Measurements from ENCODE around the gene LCE5A.
"Not testable (repeated sequence)": the region's sequence is repeated elsewhere in the genome, so short reads cannot be mapped to it uniquely, and the experiment has no call there.

Gene LCE5A

DNA sequence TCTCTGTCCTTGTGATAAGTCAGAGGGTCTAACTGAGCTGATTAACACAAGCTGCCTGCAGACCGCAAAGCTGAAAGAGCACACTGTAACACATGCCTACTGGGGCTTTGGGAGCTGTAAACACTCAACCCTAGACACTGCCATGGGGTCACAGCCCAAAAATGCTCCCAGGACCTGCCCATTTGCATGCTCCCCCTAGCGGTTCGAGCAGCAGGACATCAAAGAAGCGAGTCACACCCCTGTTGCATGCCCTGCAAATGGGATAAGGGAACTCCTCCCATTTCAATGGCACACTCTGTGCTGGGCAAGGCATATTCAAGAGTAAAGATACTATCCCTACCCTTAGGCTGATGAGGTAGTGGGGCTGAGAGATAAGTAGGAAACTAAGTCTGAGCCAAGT, 33.2 kb downstream of the LCE5A start:
- Histone ChIP-seq H3K27ac (ENCODE audit: low read depth in 2 of 2, low read length in 2 of 2) (no peak overlapping the region), H3K4me3 (ENCODE audit: low read length in 2 of 2) (no peak overlapping the region), H3K36me3 (ENCODE audit: control insufficient read depth in 2 of 2, insufficient read depth in 2 of 2, low read length in 2 of 2) (no peaks in the 10 kb centered on the region), H3K9me3 (ENCODE audit: control insufficient read depth in 2 of 2, low read length in 2 of 2) (no peaks in the 10 kb centered on the region), H3K27me3 (ENCODE audit: control insufficient read depth in 2 of 2, insufficient read depth in 2 of 2, low read length in 2 of 2) (no peaks in the 10 kb centered on the region), H3K4me1 (ENCODE audit: control insufficient read depth in 2 of 2, insufficient read depth in 2 of 2, low read length in 2 of 2) (no peaks in the 10 kb centered on the region), H3K9ac (ENCODE audit: low read depth in 1 of 2, low read length in 2 of 2) (no peak overlapping the region)

GRCh38 chr1:152546704-152547103, 36.1 kb downstream of the LCE5A start:
- H3K27ac ChIP-seq (ENCODE audit: low read depth in 2 of 2, low read length in 2 of 2), result no peak overlapping the region
- H3K9ac ChIP-seq (ENCODE audit: low read depth in 1 of 2, low read length in 2 of 2), result no peak overlapping the region
- H3K27me3 ChIP-seq (ENCODE audit: control insufficient read depth in 2 of 2, insufficient read depth in 2 of 2, low read length in 2 of 2), result no peaks in the 10 kb centered on the region
- no peaks in the 10 kb centered on the region for H3K9me3 ChIP-seq (ENCODE audit: control insufficient read depth in 2 of 2, low read length in 2 of 2)
- H3K4me1 ChIP-seq (ENCODE audit: control insufficient read depth in 2 of 2, insufficient read depth in 2 of 2, low read length in 2 of 2), result no peaks in the 10 kb centered on the region
- no peaks in the 10 kb centered on the region for H3K36me3 ChIP-seq (ENCODE audit: control insufficient read depth in 2 of 2, insufficient read depth in 2 of 2, low read length in 2 of 2)
- H3K4me3 ChIP-seq (ENCODE audit: low read length in 2 of 2), result no peak overlapping the region

GRCh38 chr1:152548358-152548757, 37.8 kb downstream of the LCE5A start:
- not testable (repeated sequence) for H3K4me1 ChIP-seq (ENCODE audit: control insufficient read depth in 2 of 2, insufficient read depth in 2 of 2, low read length in 2 of 2); H3K4me3 ChIP-seq (ENCODE audit: low read length in 2 of 2); H3K9me3 ChIP-seq (ENCODE audit: control insufficient read depth in 2 of 2, low read length in 2 of 2); H3K27ac ChIP-seq (ENCODE audit: low read depth in 2 of 2, low read length in 2 of 2); H3K36me3 ChIP-seq (ENCODE audit: control insufficient read depth in 2 of 2, insufficient read depth in 2 of 2, low read length in 2 of 2); H3K27me3 ChIP-seq (ENCODE audit: control insufficient read depth in 2 of 2, insufficient read depth in 2 of 2, low read length in 2 of 2); H3K9ac ChIP-seq (ENCODE audit: low read depth in 1 of 2, low read length in 2 of 2)

Measured in mucosa of rectum (tissue), 2 donors.